SH-SY5Y (cell line): ENCODE data around the gene GALNT13.

ENCODE experiments used
- GATA2 ChIP-seq: IDR thresholded peaks from 2 replicates; pipeline ENCODE4 v1.6.1; 2011; ENCODE audit warnings: mild to moderate bottlenecking, low read depth, low read length
- GATA3 ChIP-seq: IDR thresholded peaks from 2 replicates; pipeline ENCODE4 v1.6.1; 2011; ENCODE audit warnings: low read depth, mild to moderate bottlenecking, low read length, moderate library complexity

The GALNT13 gene

DNA sequence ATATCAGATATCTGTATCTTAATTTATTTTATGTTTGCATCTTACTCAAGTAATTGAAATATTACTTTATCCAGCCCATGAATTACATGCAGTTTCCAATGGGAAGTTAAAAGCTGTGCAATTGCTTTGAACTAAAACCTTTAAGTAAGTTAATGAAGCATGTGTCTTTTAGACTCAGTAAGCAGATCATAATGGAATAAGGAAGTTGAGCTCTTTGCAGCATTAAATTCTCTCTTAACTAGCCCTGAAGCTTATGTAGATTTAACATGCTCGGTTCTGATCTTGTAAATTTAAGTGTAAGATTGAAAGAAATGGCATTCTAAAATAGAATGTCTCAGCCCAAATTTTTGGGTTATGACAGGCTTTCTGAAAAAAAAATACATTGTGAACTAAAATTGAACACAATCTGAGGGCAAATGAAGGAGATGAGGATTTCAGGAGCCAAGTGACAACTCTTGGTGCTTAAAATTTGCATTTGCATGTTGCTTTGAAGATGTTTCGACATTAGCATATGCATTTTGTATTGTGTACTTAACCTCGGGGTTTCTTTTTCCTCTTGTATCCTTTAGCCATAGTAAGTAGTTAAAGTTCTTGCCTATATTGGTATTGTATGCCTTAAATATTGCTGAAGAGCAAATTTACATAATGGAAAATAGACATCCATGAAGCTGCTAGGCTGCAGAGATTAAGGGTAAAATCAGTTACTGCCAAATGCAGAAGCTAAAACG lies 529.0 kb downstream of the GALNT13 start:
- TF ChIP-seq GATA3, result no peak
- TF ChIP-seq GATA2, result no peak

DNA sequence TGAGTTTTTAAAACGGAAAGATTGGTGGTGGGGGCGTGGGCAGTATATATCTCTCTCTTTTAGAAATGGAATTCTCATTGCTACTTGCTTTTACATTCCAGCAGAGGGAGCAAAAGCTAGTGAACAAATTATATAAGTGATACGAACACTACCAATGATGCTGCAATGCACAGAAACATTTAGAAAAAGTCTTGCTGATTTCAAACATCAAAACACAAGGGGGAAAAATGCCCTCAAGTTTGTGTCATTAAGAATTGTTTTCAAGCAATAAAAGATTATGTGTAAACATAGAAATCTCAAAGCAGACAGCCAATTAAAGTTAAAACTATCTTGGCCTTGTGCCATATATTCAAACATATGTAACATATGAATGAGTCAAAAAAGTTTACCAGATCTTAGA lies 530.5 kb downstream of the GALNT13 start:
- TF ChIP-seq GATA2, result no peak
- no peak for TF ChIP-seq GATA3

DNA sequence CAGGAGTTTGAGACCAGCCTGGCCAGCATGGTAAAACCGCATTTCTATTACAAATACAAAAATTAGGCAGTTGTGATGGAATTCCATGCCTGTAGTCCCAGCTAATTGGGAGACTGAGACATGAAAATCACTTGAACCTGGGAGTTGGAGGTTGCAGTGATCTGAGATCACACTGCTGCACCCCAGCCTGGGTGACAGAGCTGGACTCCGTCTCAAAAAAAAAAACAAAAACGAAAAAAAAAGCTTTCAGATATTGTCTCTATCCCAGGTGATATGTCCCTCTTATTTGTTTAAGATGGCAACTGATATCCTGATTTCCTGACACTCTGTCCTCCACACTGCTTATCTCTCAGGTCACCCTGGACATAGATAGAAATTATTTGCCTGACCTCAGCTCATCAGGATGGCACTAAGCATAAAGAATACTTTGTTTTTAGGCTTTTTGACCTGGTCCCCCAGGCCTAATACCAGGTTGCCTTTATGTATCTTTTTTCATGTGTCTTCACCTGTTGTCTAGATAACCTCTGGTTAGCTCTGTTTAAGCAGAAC lies 531.6 kb downstream of the GALNT13 start:
- TF ChIP-seq GATA3 (no peak), GATA2 (no peak)

DNA sequence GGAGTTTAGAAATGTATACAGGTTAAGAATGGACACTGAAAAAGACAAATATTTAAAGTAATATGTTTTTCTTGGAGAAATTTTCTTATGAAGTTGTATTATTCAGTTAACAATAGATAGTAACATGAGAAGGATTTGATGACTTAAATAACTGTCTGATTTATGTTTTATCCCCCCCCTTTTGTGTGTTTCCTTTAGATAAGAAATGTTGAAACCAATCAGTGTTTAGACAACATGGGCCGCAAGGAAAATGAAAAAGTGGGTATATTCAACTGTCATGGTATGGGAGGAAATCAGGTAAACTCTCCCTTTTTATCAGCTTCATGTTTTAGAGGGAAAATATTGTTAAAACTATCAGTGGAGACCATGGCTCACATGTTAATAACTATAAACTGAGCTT lies 537.1 kb downstream of the GALNT13 start:
- no peak for TF ChIP-seq GATA3
- no peak for TF ChIP-seq GATA2

DNA sequence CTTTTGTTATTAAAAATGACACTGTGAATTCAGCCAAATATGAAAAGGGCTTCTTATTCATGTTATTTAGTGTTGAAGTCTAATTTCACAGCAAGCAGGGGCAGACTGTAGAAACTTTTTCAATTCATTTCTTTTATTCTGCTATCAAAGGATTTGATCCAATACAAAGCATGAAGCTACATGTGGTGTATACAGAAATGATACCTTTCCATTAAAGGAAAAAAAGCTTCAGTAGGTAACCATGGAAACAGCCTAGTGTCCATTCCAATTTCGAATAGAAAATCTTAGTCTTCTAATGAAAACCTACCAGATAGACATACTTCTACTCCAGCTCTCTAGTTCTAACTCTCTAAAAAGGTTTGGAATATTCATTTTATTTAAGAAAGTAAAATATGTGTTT lies 550.5 kb downstream of the GALNT13 start:
- TF ChIP-seq GATA2 (no peak), GATA3 (no peak)

DNA sequence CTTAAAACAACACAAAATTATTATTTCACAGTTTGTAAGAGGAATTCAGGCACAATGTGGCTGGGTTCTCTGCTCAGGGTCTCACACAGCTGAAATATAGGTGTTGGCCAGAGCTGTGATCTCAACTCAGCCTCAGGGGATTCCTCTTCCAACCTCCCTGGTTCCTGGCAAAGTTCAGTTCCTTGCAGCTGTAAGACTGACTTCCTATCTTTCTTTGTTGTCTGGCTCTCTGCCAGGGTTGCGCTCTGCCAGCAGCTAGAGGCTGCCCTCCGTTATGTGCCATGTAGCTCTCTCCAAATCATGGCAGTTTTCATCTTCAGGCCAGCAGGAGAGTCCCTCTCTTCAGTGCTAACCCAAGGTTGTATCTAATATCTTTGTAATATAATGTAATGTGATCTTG lies 554.3 kb downstream of the GALNT13 start:
- TF ChIP-seq GATA2 (no peak), GATA3 (no peak)

DNA sequence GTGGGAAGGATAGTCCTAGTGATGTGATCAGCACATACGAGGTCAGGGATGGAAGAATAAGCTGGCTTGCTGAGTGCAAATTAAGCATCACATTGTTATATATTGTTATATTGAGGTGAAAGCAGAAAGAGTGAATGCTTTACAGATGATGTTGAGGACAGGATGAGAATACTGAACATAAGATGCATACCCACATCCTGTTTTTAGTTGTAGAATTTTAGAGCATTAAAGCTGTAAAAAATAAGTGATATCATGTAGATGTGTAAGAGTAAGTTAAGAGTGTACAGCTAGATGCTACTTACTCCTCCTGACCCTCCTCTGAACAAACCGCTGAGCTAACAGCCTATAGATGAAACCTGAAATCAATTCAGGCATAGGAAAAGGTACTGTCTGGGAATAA lies 555.7 kb downstream of the GALNT13 start:
- no peak for TF ChIP-seq GATA3
- TF ChIP-seq GATA2, result no peak

DNA sequence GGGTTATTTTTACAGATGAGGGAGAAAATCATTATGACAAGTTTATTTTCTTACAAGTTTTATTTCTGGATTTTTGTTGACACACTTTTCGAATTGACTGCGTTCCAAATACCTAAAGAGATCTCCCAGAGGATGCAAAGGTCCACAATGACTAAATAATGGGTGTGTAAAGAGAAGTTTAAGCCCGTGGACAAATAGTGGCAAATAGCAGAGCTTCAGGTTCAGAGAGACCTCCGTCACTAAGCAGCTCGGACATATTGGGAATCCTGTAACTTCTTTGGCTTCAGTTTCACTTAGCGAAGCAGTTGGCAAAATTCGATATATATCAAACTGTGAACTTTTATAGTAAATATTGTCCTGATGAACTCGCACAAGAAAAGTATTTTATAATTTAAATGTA lies 556.3 kb downstream of the GALNT13 start:
- TF ChIP-seq GATA2, result no peak
- TF ChIP-seq GATA3, result no peak

DNA sequence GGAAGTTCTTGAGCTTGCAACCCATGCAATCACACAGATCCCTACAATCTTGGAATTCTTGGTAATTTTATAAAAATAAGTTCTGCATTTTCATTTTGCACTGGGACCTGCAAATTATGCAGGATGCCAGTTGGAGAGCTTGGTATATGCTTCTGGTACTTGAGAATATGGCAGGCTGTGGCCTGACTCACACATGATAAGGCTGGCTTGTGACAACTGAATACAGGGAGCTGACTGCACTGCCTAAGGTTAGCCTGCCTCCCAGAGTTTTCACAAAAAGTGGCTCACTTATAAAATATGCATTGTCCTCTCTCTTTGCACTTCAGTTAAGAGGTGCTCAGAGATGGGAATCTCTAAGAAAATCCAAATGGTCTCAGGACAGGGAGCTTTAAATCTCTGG lies 561.3 kb downstream of the GALNT13 start:
- TF ChIP-seq GATA3 (no peak), GATA2 (no peak)

DNA sequence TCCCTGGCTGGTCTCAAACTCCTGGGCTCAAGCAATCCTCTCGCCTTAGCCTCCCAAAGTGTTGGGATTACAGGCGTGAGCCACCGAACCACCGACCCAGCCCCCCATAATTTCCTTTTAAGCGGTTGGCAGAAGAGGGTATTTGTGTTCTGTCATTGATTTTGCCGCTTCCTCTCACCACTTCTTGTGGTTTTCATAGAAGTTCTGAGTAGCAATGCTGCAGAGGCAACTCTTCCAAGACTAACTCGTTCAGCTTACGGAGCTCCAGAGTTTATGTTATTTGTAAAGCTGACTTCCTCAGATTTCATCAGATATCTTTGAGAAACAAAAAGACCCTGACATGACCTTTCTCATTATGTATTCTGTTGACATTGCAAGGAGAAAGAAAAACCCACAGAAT lies 565.4 kb downstream of the GALNT13 start:
- no peak for TF ChIP-seq GATA2
- TF ChIP-seq GATA3, result no peak

DNA sequence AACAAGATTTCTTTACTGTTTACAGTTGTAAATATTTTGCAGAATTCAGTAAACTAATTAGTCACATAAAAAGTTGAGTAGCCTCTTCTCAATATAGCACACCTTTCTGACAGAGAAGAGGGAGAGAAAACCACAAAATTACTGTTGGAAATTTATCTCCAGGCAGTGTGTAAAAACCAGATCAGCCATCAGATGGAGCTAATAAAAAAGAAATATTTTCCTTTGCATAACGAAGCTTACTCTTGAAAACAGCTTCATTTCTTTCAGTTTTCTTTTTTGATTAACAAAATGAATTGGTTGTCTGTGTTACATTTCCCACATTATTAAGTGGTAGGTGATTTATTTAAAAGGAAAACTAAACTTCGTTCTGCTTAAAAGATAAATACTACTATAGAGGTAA lies 567.4 kb downstream of the GALNT13 start:
- TF ChIP-seq GATA3, result no peak
- TF ChIP-seq GATA2, result no peak

DNA sequence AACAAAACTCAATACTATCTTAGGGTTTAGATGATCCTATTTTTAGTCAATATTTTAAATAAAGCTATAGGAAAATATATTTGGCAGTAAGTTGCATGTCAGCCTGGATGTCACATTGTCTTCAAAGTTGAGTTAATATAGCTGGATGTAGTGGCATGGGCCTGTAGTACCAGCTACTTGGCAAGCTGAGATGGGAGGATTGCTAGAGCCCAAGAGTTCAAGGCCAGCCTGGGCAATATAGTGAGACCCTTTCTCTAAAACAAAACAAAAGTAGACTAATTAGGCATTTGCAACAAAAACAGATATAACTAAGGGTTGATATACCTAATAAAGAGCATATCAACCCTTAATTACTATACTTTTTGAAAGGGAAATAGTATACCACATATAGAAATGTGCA lies 572.2 kb downstream of the GALNT13 start:
- TF ChIP-seq GATA2 (no peak), GATA3 (no peak)

DNA sequence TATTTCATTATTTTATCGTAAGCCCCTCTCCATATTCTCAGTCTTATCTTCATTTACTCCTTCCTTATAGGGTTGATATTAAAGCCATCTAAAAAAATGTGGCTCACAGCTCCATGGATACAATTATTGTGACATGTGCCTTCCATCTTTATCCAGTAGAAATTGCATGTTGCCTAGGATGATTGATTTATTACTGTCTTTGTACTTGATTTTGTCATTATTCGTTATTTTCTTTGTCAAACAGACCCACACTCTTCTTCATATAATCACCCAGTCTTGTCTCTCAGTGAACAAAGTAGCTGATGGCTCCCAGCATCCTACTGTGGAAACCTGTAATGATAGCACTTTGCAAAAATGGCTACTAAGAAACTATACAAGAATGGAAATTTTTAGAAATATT lies 574.6 kb downstream of the GALNT13 start:
- TF ChIP-seq GATA3 (no peak), GATA2 (no peak)

DNA sequence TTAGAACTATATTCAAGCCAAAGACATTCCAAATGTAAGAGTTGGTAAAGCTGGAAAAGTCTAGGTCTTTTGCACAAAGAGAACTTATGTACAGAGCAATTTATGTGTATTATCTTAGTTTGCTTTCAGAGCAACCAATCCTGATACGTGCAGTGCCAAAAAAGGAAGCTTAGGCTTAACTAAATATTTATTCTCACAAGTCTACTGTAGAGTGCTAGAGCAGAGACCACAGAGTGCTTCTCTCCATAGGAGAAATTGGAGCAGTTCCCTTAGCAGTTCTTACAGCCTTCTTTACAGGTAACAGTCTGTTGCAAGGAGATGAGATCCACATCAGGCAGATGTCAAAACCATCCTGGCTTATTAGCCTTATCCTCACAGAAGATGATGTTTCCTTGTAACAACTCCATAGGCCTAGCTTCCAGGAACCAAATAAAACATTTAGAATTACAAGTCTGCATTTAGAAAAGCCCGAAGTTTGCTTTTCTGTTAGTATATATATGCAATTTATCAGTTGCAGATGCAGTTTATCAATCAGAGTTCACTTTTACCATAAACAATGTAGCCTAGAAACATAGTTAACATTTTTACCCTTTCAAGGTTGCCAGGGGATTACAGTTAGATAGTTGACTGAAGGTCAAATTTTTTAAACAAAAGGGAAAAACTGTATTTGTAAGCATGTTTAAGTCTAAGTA lies 576.2 kb downstream of the GALNT13 start:
- TF ChIP-seq GATA3 (no peak), GATA2 (no peak)
